CD14-positive monocyte (primary cell): ENCODE measurements around the gene TRIM25. TPM values are rescaled to one million over a fixed set of nuclear protein-coding genes. Genes with fewer than 3 reads are reported as not detected.

Source experiments
- DNase-seq, 3 donors: peaks; one replicate each; pipeline ENCODE4 v3.0.0-alpha.2; 2011 to 2022
- H2AFZ ChIP-seq: 2 replicates; pipeline ENCODE4 v1.6.0; 2012; ENCODE audit warnings: mild to moderate bottlenecking, low read depth, low read length, inconsistent platforms; ENCODE audit not compliant: insufficient read depth, poor library complexity, severe bottlenecking
- H3K27ac ChIP-seq, 2 donors: 1 replicate in 1 of 2; 2 replicates in 1 of 2; pipeline ENCODE4 v1.5.1; 2012 to 2013; ENCODE audit warnings: low read length in 2 of 2, control low read depth in 1 of 2, inconsistent platforms in 1 of 2, low read depth in 1 of 2, mild to moderate bottlenecking in 1 of 2
- H3K27me3 ChIP-seq, 2 donors: one replicate each; pipeline versions ENCODE4 v1.6.0 to v1.6.1; 2011 to 2013; ENCODE audit warnings: low read length in 2 of 2; ENCODE audit not compliant: control insufficient read depth in 2 of 2, insufficient read depth in 2 of 2
- H3K36me3 ChIP-seq, 2 donors: replicated peaks in 1 of 2; 1 replicate in 1 of 2; 2 replicates in 1 of 2; pipeline versions ENCODE4 v1.5.1 to v1.6.1; 2012 to 2013; ENCODE audit warnings: low read length in 2 of 2, control low read depth in 1 of 2, inconsistent platforms in 1 of 2, mild to moderate bottlenecking in 1 of 2; ENCODE audit not compliant: insufficient read depth in 2 of 2, control insufficient read depth in 1 of 2
- H3K4me1 ChIP-seq, 2 donors: 1 replicate in 1 of 2; 2 replicates in 1 of 2; pipeline versions ENCODE4 v1.5.1 to v1.6.1; 2012 to 2013; ENCODE audit warnings: low read length in 2 of 2, control low read depth in 1 of 2, inconsistent platforms in 1 of 2, mild to moderate bottlenecking in 1 of 2, moderate library complexity in 1 of 2; ENCODE audit not compliant: insufficient read depth in 2 of 2, control insufficient read depth in 1 of 2
- H3K4me2 ChIP-seq: replicated peaks from 2 replicates; pipeline ENCODE3; 2012; ENCODE audit warnings: low read length, moderate library complexity, mild to moderate bottlenecking; ENCODE audit not compliant: poor library complexity, severe bottlenecking; ENCODE audit errors: extremely low read depth
- H3K4me3 ChIP-seq, 3 experiments: fragments of 200-600 bp in 1 of 3; sonication (generic) in 1 of 3; replicated peaks in 1 of 3; 1 replicate in 2 of 3; 2 replicates in 1 of 3; pipeline ENCODE4 v1.5.1; 2011 to 2013; ENCODE audit warnings: low read length in 3 of 3, mild to moderate bottlenecking in 3 of 3, control low read depth in 2 of 3, low read depth in 2 of 3, inconsistent platforms in 1 of 3, moderate library complexity in 1 of 3
- H3K79me2 ChIP-seq: 2 replicates; pipeline ENCODE4 v1.6.0; 2012; ENCODE audit warnings: mild to moderate bottlenecking, control low read depth, inconsistent platforms, low read length, moderate library complexity; ENCODE audit not compliant: insufficient read depth
- H3K9ac ChIP-seq: 2 replicates; pipeline ENCODE4 v1.6.0; 2017; ENCODE audit warnings: low read length, mild to moderate bottlenecking; ENCODE audit not compliant: insufficient read depth, poor library complexity, severe bottlenecking
- H3K9me3 ChIP-seq, 2 donors: replicated peaks in 1 of 2; 1 replicate in 1 of 2; 2 replicates in 1 of 2; pipeline versions ENCODE4 v1.5.1 to v1.6.1; 2012 to 2013; ENCODE audit warnings: low read length in 2 of 2, control low read depth in 1 of 2; ENCODE audit not compliant: control insufficient read depth in 1 of 2, insufficient read depth in 1 of 2
- H4K20me1 ChIP-seq: 2 replicates; pipeline ENCODE4 v1.6.0; 2012; ENCODE audit warnings: mild to moderate bottlenecking, low read length, control low read depth, moderate library complexity; ENCODE audit not compliant: insufficient read depth
- H3K27ac Mint-ChIP-seq, 7 donors: one replicate each; pipeline ENCODE4 v1.8.0; 2020; ENCODE audit warnings: mild to moderate bottlenecking in 7 of 7, mixed read lengths in 7 of 7, moderate library complexity in 6 of 7, inconsistent platforms in 2 of 7
- H3K27me3 Mint-ChIP-seq, 3 donors: one replicate each; pipeline ENCODE4 v1.8.0; 2021 to 2022; ENCODE audit warnings: low read depth in 3 of 3, mild to moderate bottlenecking in 3 of 3, mixed read lengths in 3 of 3, moderate library complexity in 3 of 3, inconsistent platforms in 1 of 3
- H3K36me3 Mint-ChIP-seq, 2 donors: one replicate each; pipeline ENCODE4 v1.8.0; 2020; ENCODE audit warnings: mixed read lengths in 2 of 2, inconsistent platforms in 1 of 2, mild to moderate bottlenecking in 1 of 2
- H3K4me1 Mint-ChIP-seq: one replicate; pipeline ENCODE4 v1.8.0; 2020; ENCODE audit warnings: mild to moderate bottlenecking, mixed read lengths
- H3K4me3 Mint-ChIP-seq, 2 donors: one replicate each; pipeline ENCODE4 v1.8.0; 2020; ENCODE audit warnings: mild to moderate bottlenecking in 2 of 2, mixed read lengths in 2 of 2, moderate library complexity in 1 of 2
- H3K9me3 Mint-ChIP-seq, 7 donors: one replicate each; pipeline ENCODE4 v1.8.0; 2020 to 2022; ENCODE audit warnings: mixed read lengths in 7 of 7, mild to moderate bottlenecking in 6 of 7, moderate library complexity in 6 of 7, inconsistent platforms in 2 of 7
- WGBS: methylation state at CpG from one replicate; pipeline ENCODE4 v1.1.5; 2013; ENCODE audit warnings: missing lambda C conversion rate; ENCODE audit not compliant: insufficient coverage; 5-methylcytosine and 5-hydroxymethylcytosine counted together
- intact Hi-C, 2 donors: fragments of 100-400 bp; cut with micrococcal nuclease; formaldehyde crosslinking; loops; one replicate each; pipeline versions ENCODE4 v1.15.0 to v1.15.1; 2023
- polyA plus RNA-seq, 3 donors: library from polyadenylated mRNA; depleted of rRNA in 1 of 3; unstranded in 2 of 3; stranded (reverse) in 1 of 3; fragments of 300-500 nt in 2 of 3; fragments of >200 nt in 1 of 3; fragmentation: Illumina TruSeq in 2 of 3; gene quantifications; 1 replicate in 2 of 3; 2 replicates in 1 of 3; pipeline ENCODE4 v1.2.3, GENCODE V29; 2012 to 2021
- TF ChIP-seq, protein P1 (sequence below): fragments of 200-600 bp; IDR thresholded peaks from one replicate; pipeline ENCODE4 v1.8.0; 2022; ENCODE audit warnings: antibody characterized with exemption, mild to moderate bottlenecking

The TRIM25 gene
- polyA plus RNA-seq, 3 donors: 5.4 to 98.3 (median 11.2) TPM

DNA sequence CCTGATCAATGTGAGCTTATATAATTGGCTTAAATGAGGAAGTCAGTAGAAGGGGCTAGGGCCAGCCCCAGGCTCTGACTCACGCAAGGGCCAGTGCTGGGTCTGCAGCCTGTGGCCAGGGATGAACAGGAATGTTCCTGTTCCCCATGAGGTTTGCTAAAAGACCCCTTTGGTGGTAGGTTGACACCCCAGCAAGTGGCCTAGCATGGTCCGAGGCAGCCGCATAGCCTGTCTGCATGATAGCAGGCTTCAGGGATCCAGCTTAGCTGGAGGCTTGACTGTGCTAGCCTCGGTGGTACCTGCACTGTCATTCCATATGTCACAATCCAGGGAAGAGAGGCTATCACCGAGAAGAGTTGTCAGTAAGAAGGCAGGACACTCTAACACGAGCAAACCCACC is 23.5 kb downstream of the TRIM25 start:
- TF ChIP-seq, protein P1, sequence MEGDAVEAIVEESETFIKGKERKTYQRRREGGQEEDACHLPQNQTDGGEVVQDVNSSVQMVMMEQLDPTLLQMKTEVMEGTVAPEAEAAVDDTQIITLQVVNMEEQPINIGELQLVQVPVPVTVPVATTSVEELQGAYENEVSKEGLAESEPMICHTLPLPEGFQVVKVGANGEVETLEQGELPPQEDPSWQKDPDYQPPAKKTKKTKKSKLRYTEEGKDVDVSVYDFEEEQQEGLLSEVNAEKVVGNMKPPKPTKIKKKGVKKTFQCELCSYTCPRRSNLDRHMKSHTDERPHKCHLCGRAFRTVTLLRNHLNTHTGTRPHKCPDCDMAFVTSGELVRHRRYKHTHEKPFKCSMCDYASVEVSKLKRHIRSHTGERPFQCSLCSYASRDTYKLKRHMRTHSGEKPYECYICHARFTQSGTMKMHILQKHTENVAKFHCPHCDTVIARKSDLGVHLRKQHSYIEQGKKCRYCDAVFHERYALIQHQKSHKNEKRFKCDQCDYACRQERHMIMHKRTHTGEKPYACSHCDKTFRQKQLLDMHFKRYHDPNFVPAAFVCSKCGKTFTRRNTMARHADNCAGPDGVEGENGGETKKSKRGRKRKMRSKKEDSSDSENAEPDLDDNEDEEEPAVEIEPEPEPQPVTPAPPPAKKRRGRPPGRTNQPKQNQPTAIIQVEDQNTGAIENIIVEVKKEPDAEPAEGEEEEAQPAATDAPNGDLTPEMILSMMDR: no peak

DNA sequence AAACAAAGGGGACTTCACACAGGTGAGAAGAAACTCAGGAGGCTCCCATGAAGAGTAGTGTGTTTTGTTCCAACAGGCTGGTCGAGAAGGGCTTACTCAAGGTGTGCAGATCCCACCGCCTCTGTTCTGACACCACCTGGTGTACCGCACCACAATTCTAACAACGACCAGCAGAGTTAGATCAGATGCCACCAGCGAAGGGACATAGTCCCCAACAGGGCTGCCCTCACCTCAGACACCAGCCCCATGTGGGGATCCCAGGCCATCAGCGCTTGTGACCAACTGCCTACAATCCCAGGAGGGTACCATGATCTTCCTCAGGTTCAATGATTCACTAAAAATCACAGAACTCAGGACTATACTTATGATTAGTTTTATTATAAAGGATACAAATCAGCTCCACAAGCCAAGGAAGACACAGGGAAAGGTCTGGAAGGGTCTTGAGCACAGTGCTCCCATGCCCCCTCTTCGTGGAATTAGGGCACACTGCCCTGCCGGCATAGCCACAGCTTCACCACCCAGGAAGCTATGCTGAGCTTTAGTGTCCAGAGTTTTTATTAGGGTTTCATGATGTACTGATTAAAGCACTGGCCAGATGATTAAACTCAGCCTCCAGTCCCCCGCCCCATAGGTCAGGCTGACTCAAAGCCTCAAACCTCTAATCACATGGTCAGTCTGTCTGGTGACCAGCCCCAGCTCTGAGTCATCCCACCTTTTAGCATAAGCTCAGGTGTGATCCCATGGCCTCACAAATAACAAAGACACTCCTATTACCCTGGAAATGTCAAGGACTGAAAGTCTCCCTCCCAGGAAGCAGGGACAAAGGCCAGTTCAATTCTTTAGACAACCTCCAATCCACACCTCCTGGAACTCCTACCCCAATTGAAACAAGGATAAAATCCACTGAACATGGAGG is 26.0 kb downstream of the TRIM25 start:
- H3K79me2 ChIP-seq: peaks cover 4% of the 10 kb centered on the region

More for the DNA sequence above, 23.5 kb downstream of the TRIM25 start:
- H3K79me2 ChIP-seq: peaks cover 16% of the 10 kb centered on the region
- peaks cover 99% of the 10 kb centered on the region for H4K20me1 ChIP-seq
- no peak overlapping the region for H3K4me2 ChIP-seq
- H3K9me3 ChIP-seq: peaks cover 23 to 27% of the 10 kb centered on the region in 2 donors
- intact Hi-C loops: loop anchor here in 1 of 2 donors (5.0 kb wide), 1 partner anchor 52 kb away; no protein-coding TSS in a partner anchor
- H3K27ac Mint-ChIP-seq: peak overlapping the region in 3 of 7 donors; percentile 14 to 48 (median 15)
- DNase-seq: peak in 1 of 3 donors; percentile 28
- H3K4me3 Mint-ChIP-seq: no peak overlapping the region
- H3K9ac ChIP-seq: no peak overlapping the region
- H3K36me3 Mint-ChIP-seq: peaks cover 94 to 97% of the 10 kb centered on the region in 2 donors
- H3K9me3 Mint-ChIP-seq: peaks cover 12 to 35% (median 25%) of the 10 kb centered on the region in 7 donors
- 93% methylated on average over 5 of the region's 6 CpGs for WGBS
- H3K36me3 ChIP-seq: peaks cover 77 to 98% of the 10 kb centered on the region in 2 donors
- H3K27ac ChIP-seq: peak overlapping the region in 1 of 2 donors; percentile 46
- peaks cover 0 to 3% (median 0%) of the 10 kb centered on the region in 3 donors for H3K27me3 Mint-ChIP-seq
- no peaks in the 10 kb centered on the region for H3K27me3 ChIP-seq
- H3K4me3 ChIP-seq: no peak overlapping the region
- peaks cover 0 to 6% of the 10 kb centered on the region in 2 donors for H3K4me1 ChIP-seq
- no peak overlapping the region for H2AFZ ChIP-seq
- H3K4me1 Mint-ChIP-seq: peaks cover 14% of the 10 kb centered on the region

More for the DNA sequence above, 26.0 kb downstream of the TRIM25 start:
- Histone ChIP-seq H3K27ac (peak overlapping the region in 1 of 2 donors; percentile 24), H3K4me1 (peaks cover 12 to 25% of the 10 kb centered on the region in 2 donors), H4K20me1 (peaks cover 89% of the 10 kb centered on the region), H3K4me2 (no peak overlapping the region), H3K9ac (no peak overlapping the region), H3K9me3 (peaks cover 23 to 27% of the 10 kb centered on the region in 2 donors), H3K4me3 (no peak overlapping the region), H2AFZ (no peak overlapping the region), H3K27me3 (no peaks in the 10 kb centered on the region), H3K36me3 (peaks cover 52 to 81% of the 10 kb centered on the region in 2 donors)
- Mint-ChIP-seq H3K4me3 (no peak overlapping the region), H3K27me3 (peaks cover 0 to 3% (median 0%) of the 10 kb centered on the region in 3 donors), H3K4me1 (peaks cover 39% of the 10 kb centered on the region), H3K27ac (peak overlapping the region in 2 of 7 donors; percentile 34 to 40), H3K9me3 (peaks cover 11 to 31% (median 25%) of the 10 kb centered on the region in 7 donors), H3K36me3 (peaks cover 77 to 79% of the 10 kb centered on the region in 2 donors)
- over 99% methylated on average over 7 of the region's 9 CpGs for WGBS
- intact Hi-C loops: no loop called here
- no peak for DNase-seq
- TF ChIP-seq, protein P1: no peak
